H1 (cell line): ENCODE measurements around the gene MGAT2. TPM values are rescaled to one million over a fixed set of nuclear protein-coding genes. Genes with fewer than 3 reads are reported as not detected.

Experiments
- ASH2L ChIP-seq: fragments of 200-600, 300-600 bp; sonication (generic); IDR thresholded peaks from one replicate; pipeline ENCODE4 v1.7.1; 2017; ENCODE audit warnings: low read length
- ATF2 ChIP-seq: IDR thresholded peaks from 2 replicates; pipeline ENCODE4 v1.6.1; 2012; ENCODE audit warnings: low read length, inconsistent platforms
- BACH1 ChIP-seq: IDR thresholded peaks from 2 replicates; pipeline ENCODE4 v1.6.1; 2012; ENCODE audit warnings: low read length, improper control_type of control experiment
- BCL11A ChIP-seq, 2 experiments: IDR thresholded peaks; one replicate each; pipeline ENCODE4 v1.6.1; 2011; ENCODE audit warnings: low read depth in 2 of 2, low read length in 2 of 2, mild to moderate bottlenecking in 2 of 2
- CTBP2 ChIP-seq: IDR thresholded peaks from 2 replicates; pipeline ENCODE4 v1.7.0; 2011; ENCODE audit warnings: borderline replicate concordance, mild to moderate bottlenecking, moderate library complexity, mixed read lengths, low read length; ENCODE audit not compliant: insufficient read depth, insufficient read length
- NRF1 ChIP-seq: IDR thresholded peaks from 2 replicates; pipeline ENCODE4 v1.6.1; 2011; ENCODE audit warnings: mild to moderate bottlenecking, low read depth, low read length, improper control_type of control experiment
- POU5F1 ChIP-seq: IDR thresholded peaks from 2 replicates; pipeline ENCODE4 v1.6.1; 2011; ENCODE audit warnings: low read depth, mild to moderate bottlenecking, low read length, moderate library complexity
- TEAD4 ChIP-seq: IDR thresholded peaks from 2 replicates; pipeline ENCODE4 v1.6.1; 2012; ENCODE audit warnings: low read depth, low read length, inconsistent platforms, mixed read lengths
- YY1 ChIP-seq: IDR thresholded peaks from 2 replicates; pipeline ENCODE4 v1.6.1; 2011; ENCODE audit warnings: low read depth, mild to moderate bottlenecking, low read length
- polyA plus RNA-seq, 7 experiments: library from polyadenylated mRNA; depleted of rRNA in 3 of 7; stranded (reverse) in 5 of 7; unstranded in 2 of 7; fragments of >200 nt in 5 of 7; fragments of 200-250 nt in 2 of 7; gene quantifications; 1 replicate in 5 of 7; 2 replicates in 1 of 7; 4 replicates in 1 of 7; pipeline versions ENCODE4 v1.2.1 to v1.2.3, GENCODE V29; 2011 to 2013; ENCODE audit warnings: missing spikeins in 2 of 7, mixed read lengths in 2 of 7
- total RNA-seq: library from RNA; stranded (reverse); fragmentation: NEBNext Ultra II Directional; extraction: Animal tissue kit (Norgen Biotek cat#: 25700); gene quantifications from 2 replicates; pipeline ENCODE4 v1.2.1, GENCODE V29; 2021

Gene MGAT2
- total and polyA plus RNA-seq, 2 of the 8 experiments (the other 6 are each of a cell fraction or from before 2014, with no cell fraction given) = 10.6 to 23.7 TPM

GRCh38 chr14:49598189-49598484 is 22.5 kb upstream of the MGAT2 start (continued):
- TF ChIP-seq ATF2 (0 out of 2 replicates have a peak, but pooled peaks have one; percentile 5), ASH2L (no peak), CTBP2 (no peak), YY1 (no peak), NRF1 (no peak), BACH1 (no peak), BCL11A (IDR thresholded peaks at IDR 0.05; ENCODE audit: low read depth in 2 of 2, low read length in 2 of 2) (no peak), TEAD4 (no peak), POU5F1 (no peak)
- TF ChIP-seq, all 59 proteins: peak for 3
